Left ventricle myocardium inferior (tissue), 1 donor: ENCODE measurements around the gene PTGDS. TPM values are rescaled to one million over a fixed set of nuclear protein-coding genes. Genes with fewer than 3 reads are reported as not detected.

Source experiments
- DNase-seq: peaks from one replicate; pipeline ENCODE4 v3.0.0-alpha.2; 2020
- H3K27ac ChIP-seq: fragments of 200-600 bp; replicated peaks from 2 replicates; pipeline ENCODE4 v1.8.0; 2021
- H3K27me3 ChIP-seq: fragments of 200-600 bp; 2 replicates; pipeline ENCODE4 v1.8.0; 2021; ENCODE audit warnings: low read depth
- H3K36me3 ChIP-seq: fragments of 200-600 bp; 2 replicates; pipeline ENCODE4 v1.8.0; 2021
- H3K4me1 ChIP-seq: fragments of 200-600 bp; 2 replicates; pipeline ENCODE4 v1.8.0; 2021
- H3K4me3 ChIP-seq: fragments of 200-600 bp; 2 replicates; pipeline ENCODE4 v1.8.0; 2021; ENCODE audit warnings: mild to moderate bottlenecking, moderate library complexity
- H3K9me3 ChIP-seq: fragments of 200-600 bp; replicated peaks from 2 replicates; pipeline ENCODE4 v1.8.0; 2021
- intact Hi-C: fragments of 100-400 bp; cut with micrococcal nuclease; formaldehyde crosslinking; loops from one replicate; pipeline ENCODE4 v1.11.0; 2022
- total RNA-seq: library from RNA; stranded (reverse); fragmentation: NEBNext Ultra II Directional; extraction: Animal tissue kit (Norgen Biotek cat#: 25700); gene quantifications from one replicate; pipeline ENCODE4 v1.2.1, GENCODE V29; 2021
- TF ChIP-seq, protein P1 (sequence below): fragments of 200-600 bp; IDR thresholded peaks from 2 replicates; pipeline ENCODE4 v1.8.0; 2021; ENCODE audit warnings: antibody characterized with exemption, mild to moderate bottlenecking, borderline replicate concordance
- donor health status: DM: no; HTN: yes; CAD: no; lungs with severe emphysema.

Gene PTGDS
- total RNA-seq, 1 donor from 2014 or later, result 3,579 TPM

DNA sequence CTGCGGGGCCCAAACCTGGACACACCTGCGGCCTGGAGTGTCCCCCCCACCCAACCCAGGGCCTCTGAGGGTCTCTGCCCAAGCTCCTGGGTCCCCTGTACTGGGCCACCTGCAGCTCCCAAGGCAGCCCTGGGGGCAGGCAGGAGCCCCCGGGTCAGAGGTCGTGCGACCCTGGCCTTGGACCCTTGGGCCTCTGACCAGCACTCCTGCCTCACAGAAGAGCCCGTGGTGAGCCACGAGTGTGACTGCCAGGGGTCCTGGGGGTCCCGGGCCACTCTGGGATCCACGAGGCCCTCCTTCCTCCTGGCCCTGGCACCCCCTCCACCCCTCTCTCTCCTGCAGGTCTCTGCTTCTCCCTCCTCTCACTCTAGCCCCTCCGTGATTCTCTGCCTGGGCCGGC is 5.0 kb upstream of the PTGDS start:
- peaks cover 68% of the 10 kb centered on the region for H3K4me1 ChIP-seq
- H3K9me3 ChIP-seq, result no peaks in the 10 kb centered on the region
- H3K4me3 ChIP-seq, result no peak overlapping the region
- no peak overlapping the region for H3K27ac ChIP-seq
- intact Hi-C loops, result no loop called here
- TF ChIP-seq, protein P1, sequence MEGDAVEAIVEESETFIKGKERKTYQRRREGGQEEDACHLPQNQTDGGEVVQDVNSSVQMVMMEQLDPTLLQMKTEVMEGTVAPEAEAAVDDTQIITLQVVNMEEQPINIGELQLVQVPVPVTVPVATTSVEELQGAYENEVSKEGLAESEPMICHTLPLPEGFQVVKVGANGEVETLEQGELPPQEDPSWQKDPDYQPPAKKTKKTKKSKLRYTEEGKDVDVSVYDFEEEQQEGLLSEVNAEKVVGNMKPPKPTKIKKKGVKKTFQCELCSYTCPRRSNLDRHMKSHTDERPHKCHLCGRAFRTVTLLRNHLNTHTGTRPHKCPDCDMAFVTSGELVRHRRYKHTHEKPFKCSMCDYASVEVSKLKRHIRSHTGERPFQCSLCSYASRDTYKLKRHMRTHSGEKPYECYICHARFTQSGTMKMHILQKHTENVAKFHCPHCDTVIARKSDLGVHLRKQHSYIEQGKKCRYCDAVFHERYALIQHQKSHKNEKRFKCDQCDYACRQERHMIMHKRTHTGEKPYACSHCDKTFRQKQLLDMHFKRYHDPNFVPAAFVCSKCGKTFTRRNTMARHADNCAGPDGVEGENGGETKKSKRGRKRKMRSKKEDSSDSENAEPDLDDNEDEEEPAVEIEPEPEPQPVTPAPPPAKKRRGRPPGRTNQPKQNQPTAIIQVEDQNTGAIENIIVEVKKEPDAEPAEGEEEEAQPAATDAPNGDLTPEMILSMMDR, result no peak
- no peaks in the 10 kb centered on the region for H3K27me3 ChIP-seq
- DNase-seq, result no peak
- no peaks in the 10 kb centered on the region for H3K36me3 ChIP-seq

DNA sequence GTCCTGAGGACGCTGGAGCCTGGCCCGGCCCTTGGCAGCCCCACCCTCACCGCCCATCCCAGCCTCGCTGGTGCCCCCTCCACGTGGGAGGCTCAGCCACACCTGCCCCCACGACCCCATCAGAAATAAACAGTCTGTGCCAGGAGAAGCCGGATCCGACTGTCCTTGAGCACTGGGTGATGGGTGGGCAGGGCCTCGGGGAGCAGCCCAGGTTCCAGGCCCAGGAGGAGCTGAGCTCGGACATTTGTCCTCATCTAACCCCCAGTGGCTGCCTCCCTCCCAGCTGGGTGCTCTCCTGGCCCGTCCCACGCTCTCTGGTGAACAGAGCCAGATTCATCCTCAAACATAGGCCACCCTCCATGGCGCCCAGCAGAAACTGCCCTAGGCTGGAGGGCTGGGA is 4.6 kb upstream of the PTGDS start:
- Histone ChIP-seq H3K27ac (no peak overlapping the region), H3K27me3 (no peaks in the 10 kb centered on the region), H3K9me3 (no peaks in the 10 kb centered on the region), H3K36me3 (no peaks in the 10 kb centered on the region), H3K4me1 (peaks cover 72% of the 10 kb centered on the region), H3K4me3 (no peak overlapping the region)
- intact Hi-C loops, result no loop called here
- TF ChIP-seq, protein P1, result no peak
- DNase-seq, result no peak

DNA sequence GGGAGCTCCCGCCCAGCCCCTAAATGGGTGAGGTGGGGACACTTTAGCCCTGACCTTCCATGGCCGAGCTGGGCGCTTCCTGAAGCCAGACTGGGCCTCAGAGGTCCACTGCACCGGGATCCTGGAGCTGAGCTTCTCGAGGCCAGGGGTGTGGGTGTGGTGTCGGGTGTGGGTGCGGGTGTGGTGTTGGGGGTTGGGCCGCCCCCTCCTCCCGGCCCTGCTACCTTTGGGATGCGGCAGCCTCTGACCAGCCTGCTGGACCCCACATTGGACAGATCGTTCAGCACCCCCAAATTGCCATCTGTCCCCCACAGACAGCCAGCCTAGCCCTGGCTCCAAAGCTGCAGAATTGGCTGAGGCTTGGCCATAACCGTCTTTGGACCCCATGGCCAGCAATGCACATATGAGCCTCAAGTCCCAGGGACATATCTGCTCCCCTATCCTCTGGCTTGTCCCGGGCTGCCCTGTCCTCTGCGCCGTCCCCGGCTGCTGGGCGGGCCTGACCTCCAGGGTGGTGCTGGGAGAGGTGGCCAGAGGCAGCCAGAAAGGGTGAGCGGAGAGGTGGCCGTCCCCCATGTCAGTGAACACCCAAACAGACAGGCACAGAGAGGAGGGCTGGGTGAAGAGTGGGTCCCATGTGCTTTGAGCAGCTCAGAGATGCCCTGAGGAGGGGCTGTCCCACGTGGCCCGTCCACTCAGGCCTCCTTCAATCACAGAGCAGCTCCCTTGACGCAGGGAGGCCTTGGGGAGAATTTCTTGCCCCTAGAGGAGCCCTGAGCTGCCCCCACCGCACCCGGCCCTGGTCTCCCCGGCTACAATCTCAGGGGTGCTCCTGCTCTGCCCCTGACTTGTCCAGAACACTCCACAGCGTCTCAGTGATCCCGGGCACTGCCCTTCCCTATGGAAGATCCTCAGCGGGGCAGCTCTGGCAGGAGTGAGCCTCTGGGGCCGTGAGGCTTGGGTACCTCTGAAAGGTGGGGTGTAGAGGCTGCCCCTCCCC is 3.4 kb upstream of the PTGDS start:
- H3K27ac ChIP-seq, result peak overlapping the region; percentile 91
- peaks cover 70% of the 10 kb centered on the region for H3K4me1 ChIP-seq
- TF ChIP-seq, protein P1, result no peak
- peaks cover 1% of the 10 kb centered on the region for H3K36me3 ChIP-seq
- DNase-seq, result no peak
- H3K4me3 ChIP-seq, result no peak overlapping the region
- no peaks in the 10 kb centered on the region for H3K9me3 ChIP-seq
- intact Hi-C loops, result no loop called here
- H3K27me3 ChIP-seq, result no peaks in the 10 kb centered on the region

DNA sequence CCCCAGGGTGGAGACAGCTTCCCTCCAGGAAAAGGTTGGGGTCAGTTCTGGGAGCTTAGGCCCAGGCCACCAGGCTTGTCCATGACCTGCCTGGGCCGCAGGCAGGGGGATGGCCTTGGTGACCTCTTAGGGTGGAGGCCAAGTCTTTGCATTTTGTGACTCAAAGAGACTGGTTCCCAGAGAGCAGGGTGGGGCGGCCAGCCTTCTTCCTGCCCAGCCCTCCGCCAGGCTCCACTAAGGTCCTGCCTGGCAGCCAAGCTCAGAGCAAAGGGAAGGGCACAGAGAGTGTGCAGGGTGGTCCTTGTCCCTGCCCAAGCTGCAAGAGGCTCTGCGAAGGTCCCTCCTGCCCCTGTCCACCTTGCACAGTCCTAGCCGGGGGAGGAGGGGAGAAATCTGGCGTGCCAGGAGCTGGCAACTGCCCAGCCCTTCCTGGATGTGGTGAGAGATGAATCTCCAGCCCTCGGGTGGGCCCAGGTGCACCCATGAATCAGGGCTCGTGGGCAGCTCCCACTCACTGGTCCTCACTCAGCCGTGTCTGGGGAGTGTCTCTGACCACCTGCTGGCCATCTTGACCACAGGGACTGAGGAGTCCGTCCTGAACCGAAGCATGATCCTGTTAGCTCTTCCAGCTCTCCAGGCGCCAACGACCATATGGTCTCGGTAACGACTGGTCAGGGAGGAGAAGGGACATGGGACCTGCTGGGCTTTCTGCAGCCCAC is 2.3 kb upstream of the PTGDS start:
- Histone ChIP-seq H3K36me3 (peaks cover 5% of the 10 kb centered on the region), H3K9me3 (no peaks in the 10 kb centered on the region), H3K4me1 (peaks cover 79% of the 10 kb centered on the region), H3K27me3 (no peaks in the 10 kb centered on the region), H3K4me3 (peak overlapping the region; percentile 44), H3K27ac (peak overlapping the region; percentile 91)
- intact Hi-C loops, result no loop called here
- peak; percentile 53 for DNase-seq
- TF ChIP-seq, protein P1, result no peak

DNA sequence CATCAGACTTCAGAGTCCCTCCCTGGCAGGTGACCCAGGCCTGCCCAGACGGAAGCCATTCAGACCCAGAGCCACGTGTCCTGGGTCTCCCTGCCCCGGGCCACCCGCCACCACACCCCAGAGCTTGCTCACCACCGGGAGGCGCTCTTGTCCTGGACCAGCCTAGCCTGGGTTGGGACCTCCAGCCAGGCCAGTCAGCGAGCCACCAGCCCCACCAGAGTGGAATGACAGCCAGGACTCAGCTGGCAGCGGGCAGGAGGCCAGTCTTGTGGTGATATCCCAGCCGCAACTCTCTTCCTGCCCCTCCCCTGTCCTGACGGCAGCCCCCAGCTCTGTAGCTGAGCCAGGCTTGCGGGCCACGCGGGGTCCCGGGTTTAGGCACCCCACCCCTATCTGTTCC is 1.7 kb upstream of the PTGDS start:
- DNase-seq, result peak; percentile 73
- intact Hi-C loops, result no loop called here
- Histone ChIP-seq H3K27me3 (no peaks in the 10 kb centered on the region), H3K36me3 (peaks cover 5% of the 10 kb centered on the region), H3K9me3 (no peaks in the 10 kb centered on the region), H3K4me1 (peaks cover 80% of the 10 kb centered on the region), H3K27ac (peak overlapping the region; percentile 91), H3K4me3 (peak overlapping the region; percentile 44)
- TF ChIP-seq, protein P1, result peak; percentile 56
